ENCODE measurements around the gene KLF13.
A peak's percentile ranks its signal among the peaks of the same experiment; 100 is the strongest.

KLF13 gene

GRCh38 chr15:31381801-31382712, 55.4 kb downstream of the KLF13 start:
- no peak for DNase-seq (ENCODE audit: low read depth)

DNA sequence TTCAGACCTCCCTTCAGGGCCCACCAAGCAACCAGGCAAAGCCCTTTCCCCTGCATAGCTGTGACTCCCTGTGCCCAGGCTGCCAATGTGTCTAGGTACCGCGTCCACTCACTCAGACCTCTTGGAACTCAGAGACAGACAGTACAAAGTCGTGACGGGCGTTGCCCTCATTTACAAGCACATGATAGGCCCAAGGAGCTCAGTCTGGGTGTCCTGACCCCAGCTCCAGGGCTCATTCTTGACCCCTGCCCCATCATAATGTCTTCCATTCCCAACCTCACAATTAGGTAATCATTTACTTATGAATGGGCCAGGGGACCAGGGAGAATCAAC, 56.0 kb downstream of the KLF13 start:
- no peak for DNase-seq (ENCODE audit: low read depth)

GRCh38 chr15:31383139-31383538, 56.5 kb downstream of the KLF13 start:
- DNase-seq (ENCODE audit: low read depth) = no peak

DNA sequence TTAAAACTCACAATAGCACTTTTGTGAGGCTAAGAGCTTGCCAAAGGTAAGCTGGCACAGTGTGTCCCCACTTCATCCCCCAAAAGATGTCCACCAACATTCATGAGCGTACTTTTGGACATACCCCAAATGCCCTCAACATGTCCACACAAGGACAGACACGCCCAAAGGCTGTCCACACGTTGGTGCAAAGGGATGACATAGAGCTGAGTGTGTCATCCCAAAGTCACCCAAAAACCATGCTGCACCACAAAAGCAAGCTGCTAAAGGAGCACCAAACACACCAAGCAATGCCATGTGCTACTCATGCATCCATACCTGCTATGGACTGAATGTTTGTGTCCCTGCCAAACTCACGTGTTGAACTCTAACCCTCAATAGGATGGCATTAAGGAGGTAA, 57.9 kb downstream of the KLF13 start:
- DNase-seq (ENCODE audit: low read depth) = no peak

- DNase-seq (ENCODE audit: low read depth) = no peak
Measured at GRCh38 chr15:31385736-31386135, 59.1 kb downstream of the KLF13 start.

- DNase-seq (ENCODE audit: low read depth) = no peak
Measured at GRCh38 chr15:31387092-31387478, 60.5 kb downstream of the KLF13 start.

- DNase-seq (ENCODE audit: low read depth) = no peak
Measured at GRCh38 chr15:31387479-31388118, 61.0 kb downstream of the KLF13 start.

GRCh38 chr15:31389576-31389975, 62.9 kb downstream of the KLF13 start:
- DNase-seq (ENCODE audit: low read depth) = no peak

DNA sequence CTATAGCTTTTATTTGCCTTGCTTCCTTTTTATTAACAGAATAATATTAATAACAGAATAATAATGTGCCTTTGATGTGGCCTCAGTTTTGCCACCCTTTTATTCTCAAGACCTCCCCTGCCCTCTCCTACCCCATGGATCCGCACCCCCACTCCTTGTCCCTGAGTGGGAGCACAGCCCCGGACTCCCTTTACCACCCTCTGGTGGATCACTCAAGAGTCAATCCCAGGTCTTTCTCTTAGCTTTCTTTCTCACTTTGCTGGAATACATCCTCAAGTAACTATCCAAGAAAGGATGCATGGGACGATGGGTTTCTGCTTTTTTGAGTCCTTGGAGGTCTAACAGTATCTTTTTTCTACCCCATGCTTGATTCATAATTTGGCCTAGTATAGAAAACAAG, 63.4 kb downstream of the KLF13 start:
- no peak for DNase-seq (ENCODE audit: low read depth)

DNA sequence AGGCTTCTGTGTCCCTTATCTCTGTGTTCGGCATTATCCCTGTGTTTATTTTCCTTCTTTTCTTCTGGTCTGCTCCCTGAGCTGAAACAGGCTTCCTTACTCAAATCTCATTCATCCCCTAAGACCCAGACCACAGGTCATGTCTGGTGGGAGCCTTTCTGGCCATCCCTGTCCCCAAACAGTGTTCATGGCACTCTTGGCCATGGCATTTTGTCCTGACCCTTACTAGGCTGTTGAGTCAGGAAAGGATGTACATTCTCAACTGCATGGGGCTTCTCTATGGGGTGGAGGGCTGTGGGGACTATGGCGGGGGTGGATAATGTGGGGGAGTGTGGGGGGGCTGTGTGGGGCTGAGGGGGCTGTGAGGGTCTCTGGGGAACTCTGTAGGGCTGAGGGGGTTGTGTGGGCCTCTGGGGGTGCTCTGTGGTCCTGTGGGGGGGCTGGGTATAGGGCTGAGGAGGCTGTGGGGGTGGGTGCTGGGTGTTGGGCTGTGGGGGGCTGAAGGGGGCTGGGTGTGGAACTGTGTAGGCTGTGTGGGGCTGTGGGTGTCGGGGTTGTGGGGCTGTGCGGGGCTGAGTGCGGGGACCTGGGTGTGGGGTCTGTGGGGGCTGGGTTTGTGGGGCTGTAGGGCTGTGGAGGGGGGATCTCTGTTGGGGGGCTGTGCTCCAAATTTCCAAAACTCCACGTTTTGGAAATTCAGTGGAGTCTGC, 64.3 kb downstream of the KLF13 start:
- no peak for DNase-seq (ENCODE audit: low read depth)

- peak; percentile 74 for DNase-seq (ENCODE audit: low read depth)
Measured at GRCh38 chr15:31391687-31392671, 65.3 kb downstream of the KLF13 start.

DNA sequence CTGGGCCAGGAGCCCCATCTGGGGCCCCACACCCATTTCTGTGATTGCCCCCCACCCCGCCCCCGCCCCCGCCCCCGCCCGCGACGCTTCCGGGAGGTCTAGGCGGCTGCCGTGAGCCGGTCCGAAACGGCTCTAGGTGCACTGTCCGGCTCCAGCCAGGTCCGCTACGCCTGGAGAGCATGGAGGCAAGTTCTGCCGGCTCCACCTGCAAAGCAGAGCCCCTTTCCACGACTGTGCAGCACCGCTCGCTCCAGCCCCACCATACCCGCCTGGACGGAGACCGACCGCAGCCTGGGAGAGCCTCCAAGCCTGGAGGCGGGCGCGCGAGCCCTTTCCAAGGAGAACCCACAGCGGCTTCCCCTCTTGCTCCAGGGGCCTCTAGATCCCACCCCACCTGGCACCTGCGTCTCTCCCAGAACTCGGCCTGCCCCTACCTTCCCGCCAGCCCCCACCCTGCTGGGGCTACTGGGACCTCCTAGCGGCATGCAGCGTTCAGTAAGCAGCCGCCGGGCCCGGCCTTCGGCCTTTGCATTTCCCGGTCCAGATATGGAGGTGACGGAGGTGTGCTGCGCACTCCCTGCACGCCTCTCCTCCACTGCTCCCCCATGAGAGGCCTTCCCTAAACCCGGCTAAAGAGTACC, 66.2 kb downstream of the KLF13 start:
- DNase-seq (ENCODE audit: low read depth) = no peak

GRCh38 chr15:31393444-31394091, 66.9 kb downstream of the KLF13 start:
- no peak for DNase-seq (ENCODE audit: low read depth)

DNA sequence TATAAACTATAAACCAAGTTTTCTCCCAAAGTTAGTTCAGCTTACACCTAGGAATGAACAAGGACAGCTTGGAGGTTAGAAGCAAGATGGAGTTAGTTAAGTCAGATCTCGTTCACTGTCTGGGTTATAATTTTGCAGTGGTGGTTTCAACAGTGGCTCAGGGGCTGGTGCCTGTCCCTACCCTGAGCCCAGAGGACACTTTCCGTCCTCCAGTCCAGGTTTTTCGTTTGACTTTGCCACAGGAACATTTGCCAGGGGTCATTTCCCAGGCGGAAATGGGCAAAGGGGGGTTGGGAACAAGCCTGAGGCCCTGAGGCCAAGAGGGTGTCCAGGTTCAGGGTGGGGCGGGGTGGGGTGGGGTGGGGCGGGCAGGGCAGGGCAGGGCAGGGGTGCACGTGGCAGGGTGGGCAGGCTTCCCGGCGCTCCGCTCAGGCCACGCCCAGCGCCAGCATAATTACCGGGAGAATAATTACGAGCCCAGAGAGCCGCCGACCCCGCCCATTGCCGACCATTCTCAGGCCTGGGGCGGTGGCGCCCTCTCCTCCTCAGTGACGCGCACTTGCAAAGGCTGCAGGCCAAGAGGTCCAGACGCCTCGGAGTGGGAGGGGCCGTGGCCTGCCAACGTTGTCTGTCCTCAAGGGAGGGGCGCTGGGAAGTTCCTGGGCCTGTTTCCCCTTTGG, 70.4 kb downstream of the KLF13 start:
- no peak for DNase-seq (ENCODE audit: low read depth)

DNA sequence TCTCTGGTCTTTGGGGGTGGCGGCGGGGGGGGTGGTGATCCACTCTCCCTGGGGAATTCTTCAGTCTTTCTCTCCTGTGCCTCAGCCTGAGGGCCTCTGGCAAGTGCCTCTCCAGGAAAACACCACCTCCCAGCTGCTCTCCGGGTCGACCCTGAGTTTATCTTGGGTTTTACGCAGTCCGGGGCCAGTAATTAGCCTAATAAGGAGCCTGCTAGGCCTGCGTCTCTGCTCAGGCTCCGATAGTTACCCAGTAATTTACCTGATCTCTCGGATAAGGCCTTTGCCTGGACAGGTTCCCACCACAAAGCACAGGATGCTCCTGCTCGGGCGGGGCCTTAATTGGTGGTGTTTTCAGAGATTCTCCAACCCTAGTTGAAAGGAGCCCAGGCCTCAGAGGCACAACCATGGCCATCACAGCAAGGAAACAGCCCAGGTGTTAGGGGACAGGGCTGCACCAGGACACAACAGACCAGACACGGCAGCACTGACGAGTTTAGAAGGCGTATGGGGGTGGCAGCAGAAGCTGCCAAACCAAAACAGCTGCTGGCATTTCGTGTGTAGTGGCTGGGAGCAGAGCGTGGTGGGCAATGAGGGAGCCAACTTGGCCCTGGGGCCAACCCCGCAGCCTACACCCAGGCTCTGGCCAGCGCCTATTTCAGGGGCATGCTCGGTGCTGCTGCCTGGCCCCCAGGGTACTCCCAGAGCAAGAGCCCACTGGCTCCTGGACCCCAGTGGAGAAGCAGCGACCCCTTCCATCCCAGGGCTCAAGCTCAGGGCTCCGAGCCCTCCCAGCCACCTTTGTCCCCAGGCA, 71.4 kb downstream of the KLF13 start:
- DNase-seq (ENCODE audit: low read depth) = no peak

DNA sequence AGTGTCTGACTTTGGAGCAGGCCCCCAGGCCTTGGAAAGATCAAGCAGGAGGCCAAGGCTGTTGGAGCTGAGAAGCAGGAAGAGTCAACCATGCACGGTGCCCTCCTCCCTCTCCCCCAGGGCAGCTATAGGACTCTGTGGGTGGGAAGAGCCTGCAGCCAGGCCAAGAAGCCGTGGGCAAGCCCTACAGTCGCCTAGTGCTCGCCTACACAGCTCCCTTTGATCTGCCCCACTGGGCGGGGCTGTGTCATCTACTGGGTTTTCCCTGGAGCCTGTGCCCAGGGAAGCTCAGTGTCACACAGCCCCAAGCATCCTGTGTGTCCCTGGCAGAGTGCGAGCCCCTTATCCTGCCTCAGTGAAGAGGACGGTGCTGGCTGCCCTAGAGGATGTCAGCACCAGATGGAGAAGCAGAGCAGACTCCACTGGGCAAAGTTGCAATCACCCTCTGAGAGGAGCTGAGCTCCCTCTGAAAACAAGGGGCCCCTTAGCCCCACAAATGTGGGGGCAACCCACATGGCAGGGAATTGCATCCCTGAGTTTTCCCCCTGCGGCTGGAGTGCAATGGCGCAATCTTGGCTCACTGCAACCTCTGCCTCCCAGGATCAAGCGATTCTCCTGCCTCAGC, 72.2 kb downstream of the KLF13 start:
- no peak for DNase-seq (ENCODE audit: low read depth)

DNA sequence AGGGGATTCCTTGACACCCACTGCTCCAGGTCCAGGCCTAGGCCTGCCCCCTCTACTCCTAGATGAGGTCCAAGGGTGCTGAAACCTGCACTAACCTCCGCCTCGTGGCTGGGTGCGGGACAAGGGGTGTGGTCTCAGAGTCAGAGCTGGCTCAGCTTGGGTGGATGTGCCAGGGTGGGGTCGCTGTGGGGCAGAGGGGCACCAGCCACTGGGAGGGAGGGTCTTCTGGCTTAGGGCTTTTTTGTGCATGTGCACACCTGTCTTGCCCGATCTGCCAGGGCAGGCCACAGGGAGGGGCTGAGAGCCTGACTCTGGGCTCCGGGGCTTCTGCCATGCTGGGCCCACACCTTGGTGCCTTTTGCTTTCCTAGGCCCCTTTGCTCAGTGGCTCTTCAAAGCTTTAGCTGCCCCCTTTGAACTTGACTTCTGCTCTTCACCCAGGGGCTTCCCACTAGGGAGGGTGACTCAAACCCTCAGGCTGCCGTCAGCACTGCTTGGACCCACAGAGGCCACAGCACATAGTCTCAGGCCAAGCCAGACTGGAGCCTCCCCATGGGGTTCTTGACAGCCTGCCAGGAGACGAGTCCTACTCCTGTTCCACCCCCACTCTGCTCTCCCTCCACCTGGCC, 73.0 kb downstream of the KLF13 start:
- no peak for DNase-seq (ENCODE audit: low read depth)

GRCh38 chr15:31400222-31400927, 73.7 kb downstream of the KLF13 start:
- DNase-seq (ENCODE audit: low read depth) = no peak
